ENCODE data around the gene ENOX2.

ENOX2 gene

DNA sequence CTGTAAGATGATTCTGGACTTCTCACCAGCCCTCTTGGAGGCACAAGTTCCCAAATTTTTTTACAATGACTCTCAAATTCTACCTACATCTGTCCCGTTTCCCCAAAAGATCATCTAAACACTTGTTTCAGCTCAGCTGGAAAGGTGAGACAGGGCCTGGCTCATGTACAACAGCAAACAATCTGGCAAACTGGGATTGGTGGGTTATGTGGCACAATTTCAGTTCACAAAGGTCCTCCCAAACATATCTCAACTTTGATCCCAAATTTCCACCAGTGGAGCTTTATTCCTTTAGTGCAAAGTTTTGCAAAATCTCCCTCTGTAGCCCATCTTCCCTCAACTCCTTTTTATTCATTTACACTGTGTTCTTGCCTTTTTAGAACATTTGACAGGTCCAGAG lies 207.1 kb downstream of the ENOX2 start:
- DNase-seq, result no peak

DNA sequence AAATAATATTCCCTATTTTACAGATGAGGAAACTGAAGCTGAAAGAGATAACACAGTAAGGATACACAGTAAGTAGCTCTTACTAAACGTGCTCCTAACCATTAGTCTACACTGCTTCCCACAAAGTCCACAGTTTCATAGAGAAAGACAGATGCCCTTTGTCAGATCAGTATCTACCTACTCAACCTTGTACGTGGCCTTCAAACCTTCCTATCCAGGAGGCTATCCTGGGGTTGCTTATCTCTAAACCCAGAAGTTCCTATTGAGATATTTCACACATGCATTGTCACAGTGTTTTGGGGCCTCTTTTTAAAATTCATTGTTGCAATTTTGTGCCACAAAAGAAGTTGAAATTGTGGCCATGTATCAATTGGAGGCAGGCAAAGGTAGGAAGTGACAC lies 208.0 kb downstream of the ENOX2 start:
- no peak for DNase-seq

DNA sequence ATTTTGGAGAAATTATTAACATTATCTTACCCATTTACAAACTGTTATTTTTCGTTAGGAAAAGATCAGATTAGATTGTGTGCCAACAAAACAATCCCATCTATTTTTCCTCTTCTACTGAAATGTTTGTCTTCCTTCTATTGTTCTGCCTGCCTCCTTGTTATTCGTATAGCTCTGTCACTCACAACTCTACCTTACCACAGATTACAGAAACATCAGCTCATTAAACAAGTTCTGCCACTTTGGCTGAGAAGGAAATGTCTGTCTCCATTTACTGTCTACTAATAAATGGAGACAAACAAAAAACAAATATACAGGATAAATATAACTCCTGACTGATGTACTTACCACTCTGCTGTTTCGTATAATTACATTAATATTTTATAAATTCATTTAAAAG lies 211.4 kb downstream of the ENOX2 start:
- DNase-seq, result no peak

DNA sequence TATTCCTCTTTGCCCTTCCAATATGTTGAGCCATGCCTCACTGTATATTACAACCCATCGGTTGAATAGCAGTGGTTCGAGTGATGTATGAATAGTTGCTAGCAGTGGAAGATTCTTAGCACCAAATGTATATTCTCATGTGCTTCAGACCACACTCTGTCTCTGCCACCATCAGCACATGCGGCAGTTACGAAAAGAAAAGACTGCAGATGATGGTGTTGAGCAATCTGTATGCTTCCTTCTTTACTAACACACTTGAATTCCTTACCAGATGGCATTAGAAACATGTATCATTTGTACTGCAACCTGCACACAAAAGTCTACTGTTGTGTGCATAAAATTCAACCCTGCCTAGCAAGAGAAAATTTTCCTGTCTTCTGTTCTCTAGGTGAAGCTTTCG lies 214.6 kb downstream of the ENOX2 start:
- no peak for DNase-seq

DNA sequence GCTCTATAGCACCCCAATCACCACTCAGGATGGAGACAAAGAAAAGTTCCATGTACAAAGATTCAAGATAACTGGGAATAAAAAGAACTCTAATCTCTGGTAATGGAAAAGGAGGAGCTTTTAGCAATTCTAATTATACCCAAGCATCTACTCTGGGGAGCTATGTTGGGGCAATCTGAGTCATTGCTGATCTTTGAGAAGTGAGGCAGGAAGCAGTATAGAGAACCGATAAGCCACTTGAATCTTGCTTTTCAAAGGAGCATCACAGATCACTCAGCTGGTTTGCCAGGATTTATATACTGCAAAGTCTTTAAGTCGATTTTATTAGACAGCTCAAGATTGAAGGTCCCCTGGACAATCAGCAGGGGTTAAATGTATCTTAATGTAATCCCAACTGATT lies 220.0 kb downstream of the ENOX2 start:
- no peak for DNase-seq

DNA sequence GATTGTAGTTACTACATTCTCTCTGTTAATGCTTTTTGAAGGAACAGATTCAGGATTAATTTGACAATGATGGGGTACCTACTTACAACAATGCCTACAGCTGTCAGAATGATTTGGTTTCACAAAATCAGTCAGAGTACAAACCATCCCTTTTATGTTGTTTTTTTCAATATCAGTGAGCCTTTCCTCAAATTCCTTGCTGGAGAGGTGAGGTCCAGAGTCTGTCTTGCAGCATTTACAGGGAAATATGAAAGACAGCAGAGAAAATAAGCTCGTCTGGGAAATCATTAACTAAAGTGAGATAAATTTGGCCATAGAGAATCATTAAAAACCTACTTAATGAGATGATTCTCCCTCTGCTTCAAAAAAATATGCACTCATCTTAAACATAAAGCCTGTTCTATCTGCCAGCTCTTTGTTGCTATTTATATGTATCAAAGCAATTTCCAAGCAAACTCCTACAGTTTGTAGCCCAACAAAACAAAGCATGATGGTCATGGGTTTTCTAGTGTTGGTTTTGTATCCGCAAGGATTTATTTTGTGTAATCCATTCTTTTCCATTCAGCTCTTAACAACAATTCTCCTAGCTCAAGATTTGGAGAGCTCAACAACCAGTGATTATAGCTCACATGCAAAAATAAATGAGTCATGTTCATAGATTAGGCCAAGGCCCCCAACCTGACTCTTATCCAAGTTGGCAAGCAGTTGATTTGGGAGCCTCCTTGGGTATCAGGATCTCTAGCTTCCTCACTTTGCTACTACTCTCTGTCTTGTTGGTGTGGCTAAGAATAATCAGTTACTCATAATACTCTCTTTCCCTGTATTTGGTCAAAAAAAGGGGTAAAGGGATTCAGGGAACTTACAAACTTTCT lies 222.6 kb downstream of the ENOX2 start:
- no peak for DNase-seq

DNA sequence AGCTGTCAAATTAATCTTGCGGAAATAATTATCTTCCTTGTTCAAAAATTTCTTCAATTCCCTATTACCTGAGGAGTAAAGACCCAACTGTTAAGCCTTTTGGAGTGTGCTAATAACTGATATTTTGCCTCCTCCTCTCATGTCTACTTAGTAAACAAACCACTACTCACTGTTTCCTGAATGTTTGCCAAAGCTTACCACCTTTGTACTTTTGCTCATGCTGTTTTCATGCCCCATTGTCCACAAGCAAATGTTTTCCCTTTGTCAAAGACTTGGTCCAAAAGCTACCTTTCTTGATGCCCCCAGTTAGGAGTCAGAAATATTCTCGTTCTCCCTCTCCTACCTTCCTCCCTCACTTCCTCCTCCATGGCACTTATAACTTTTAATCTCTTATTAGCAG lies 226.1 kb downstream of the ENOX2 start:
- DNase-seq, result no peak

DNA sequence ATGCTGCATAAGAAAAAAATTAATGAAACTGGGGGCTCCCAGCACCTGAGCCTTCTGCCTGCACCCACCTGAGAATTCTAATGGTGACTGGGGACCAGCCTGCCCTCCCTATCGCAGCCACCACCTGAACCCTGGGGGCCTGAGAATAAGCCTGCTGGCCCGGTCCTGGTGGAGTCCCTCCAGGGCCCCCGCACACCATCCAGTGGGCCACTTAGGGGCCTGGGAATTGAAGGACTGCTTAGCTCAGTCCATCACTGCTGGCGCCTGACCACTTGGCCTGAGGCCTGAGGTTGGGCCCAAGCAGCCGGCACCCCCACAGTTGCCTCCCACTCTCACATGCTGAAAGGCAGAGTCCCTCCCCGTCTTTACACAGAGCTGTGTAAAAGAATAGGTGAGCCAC lies 230.8 kb downstream of the ENOX2 start:
- no peak for DNase-seq

DNA sequence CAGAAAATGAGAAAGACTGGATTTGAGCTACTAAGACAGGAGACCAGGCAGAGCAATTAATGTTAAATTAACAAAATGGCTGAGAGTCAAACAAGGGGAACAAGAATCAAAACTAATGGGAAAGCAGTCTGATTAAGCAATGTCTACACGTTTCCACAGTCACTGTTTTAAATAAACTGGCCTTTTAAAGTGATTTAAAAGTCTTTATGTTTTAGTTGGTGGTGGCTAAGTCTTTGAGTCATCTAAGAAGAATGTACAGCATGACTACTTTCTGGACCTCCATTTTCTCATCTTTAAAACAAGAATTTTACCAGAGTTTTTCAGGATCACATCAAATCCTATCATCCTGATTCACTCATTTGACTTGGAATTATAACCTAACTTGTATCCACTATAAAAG lies 233.8 kb downstream of the ENOX2 start:
- DNase-seq, result no peak

DNA sequence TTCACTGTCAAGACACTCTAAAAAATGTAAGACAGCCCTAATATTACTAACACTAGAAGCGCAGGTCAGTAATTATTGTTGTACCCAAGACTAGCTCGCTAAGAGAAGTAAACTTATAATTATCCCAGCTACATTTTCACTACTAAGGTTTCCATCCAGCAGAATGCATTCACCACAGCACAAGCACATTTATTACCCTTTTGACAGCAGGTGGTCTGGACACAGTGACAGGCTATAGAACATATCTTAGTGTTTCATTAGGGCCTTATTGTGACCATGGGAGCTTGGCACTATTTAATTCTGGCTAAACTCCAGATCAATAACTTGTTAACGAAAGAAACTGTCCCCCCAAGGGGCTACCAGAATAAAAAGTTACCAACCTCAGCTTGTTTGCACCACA lies 237.7 kb downstream of the ENOX2 start:
- DNase-seq, result no peak

DNA sequence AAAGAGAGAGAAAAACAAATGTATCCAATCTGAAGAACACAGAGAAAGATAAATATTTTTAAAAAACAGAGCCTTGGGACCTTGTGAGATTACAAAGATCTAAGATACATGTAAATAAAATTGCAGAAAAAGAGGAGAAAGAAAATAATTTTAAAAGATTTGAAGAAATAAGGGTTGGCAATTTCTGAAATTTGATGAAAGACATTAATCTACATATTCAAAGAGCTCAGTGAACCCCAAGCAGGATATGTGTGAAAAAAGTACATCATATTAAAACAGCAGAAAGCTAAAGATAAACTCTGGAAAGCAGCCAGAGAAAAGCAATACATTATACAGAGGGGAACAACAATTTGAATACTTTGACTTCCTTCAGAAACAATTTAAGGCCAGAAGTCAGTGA lies 244.7 kb downstream of the ENOX2 start:
- no peak for DNase-seq

DNA sequence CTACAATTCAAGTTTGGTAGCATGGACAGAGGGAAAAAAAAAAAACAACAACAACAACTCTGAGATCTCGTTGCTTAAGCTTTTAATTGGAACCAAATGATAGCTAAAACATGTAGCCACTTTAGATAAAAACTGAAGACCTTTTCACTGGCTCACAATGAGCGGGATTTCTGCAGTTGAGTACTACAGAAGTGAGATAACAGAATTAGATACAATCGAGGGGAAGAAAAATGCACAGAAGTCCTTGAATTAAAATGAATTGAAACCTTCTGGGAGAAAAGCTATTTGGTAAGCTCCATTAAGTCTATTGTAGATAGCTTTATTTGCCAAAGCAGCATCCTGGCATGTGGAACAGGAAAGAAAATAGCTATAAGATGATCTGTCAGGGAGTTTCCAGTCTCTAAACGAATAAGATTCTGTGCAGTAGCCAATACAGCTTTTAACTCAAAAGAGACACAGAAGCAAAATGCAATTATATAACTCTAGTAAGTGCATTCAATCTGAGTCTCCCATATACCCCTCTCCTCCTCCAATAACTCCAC lies 248.5 kb downstream of the ENOX2 start:
- DNase-seq, result no peak

DNA sequence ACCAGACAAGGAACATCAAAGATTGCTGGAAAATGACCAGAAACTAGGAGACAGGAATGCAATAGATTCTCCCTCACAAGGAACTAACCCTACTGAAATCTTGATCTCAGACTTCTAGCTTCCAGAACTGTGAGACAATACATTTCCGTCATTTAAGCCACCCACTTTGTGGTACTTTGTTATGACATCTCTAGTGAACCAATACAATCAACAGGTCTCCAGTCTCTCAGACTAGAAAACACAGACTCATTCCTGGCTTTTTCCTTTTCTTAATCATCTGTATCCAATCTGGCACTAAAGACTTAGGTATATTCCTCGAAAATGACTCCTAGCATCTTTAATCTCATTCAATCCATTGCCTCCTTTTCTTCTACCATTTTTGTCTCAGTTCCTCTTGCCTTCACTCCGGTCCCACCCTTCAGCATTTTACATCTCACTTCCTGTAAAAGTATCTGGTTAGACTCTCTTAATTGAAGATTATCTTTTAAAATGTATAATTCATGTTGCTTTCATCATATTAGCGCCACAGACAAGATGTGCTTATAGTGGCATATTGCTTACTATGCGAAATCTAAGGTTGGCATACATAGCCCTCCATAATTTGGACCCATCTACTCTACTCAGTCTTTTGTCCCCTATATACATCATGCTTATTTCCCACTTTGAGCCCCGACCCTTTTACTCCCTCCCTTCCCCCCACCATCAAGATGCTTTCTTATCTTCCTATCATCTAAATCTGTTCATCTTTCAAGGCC lies 250.0 kb downstream of the ENOX2 start:
- no peak for DNase-seq

DNA sequence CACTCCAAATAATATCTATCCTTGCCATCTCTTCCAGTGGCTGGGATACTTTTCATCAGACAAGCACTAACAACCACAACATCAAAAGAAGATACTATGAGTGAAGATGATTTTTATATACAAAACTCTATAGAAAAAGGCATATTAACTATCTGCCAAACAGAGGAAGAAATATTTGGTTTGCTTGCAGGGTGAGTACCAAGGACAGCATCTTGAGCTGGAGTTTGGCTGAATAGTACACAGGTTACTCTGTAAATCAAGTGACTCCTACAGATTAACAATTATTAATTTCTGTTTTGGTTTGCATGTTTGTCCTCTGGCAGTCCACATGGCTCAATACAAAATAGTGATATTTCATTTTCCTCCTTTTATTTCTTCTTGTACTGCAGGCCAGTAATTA lies 253.3 kb downstream of the ENOX2 start:
- DNase-seq, result no peak

DNA sequence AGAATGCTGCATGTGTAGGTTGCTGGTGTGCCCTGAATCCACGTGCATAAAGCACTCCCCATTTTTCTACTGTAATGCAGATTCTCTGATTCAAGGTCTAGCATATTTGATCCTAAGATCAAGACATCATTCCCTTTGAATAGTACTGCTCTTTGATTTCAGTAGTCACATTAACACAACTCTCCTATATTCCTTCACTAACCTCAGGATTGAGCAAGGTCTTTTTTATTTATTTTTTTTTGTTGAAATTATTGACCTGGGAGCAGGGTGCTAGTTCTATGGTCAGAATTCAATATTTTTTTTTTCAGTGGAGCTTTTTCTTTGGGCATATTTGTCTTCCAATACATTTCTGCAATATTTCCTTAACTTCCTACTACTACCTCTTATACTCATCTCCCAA lies 255.5 kb downstream of the ENOX2 start:
- no peak for DNase-seq

DNA sequence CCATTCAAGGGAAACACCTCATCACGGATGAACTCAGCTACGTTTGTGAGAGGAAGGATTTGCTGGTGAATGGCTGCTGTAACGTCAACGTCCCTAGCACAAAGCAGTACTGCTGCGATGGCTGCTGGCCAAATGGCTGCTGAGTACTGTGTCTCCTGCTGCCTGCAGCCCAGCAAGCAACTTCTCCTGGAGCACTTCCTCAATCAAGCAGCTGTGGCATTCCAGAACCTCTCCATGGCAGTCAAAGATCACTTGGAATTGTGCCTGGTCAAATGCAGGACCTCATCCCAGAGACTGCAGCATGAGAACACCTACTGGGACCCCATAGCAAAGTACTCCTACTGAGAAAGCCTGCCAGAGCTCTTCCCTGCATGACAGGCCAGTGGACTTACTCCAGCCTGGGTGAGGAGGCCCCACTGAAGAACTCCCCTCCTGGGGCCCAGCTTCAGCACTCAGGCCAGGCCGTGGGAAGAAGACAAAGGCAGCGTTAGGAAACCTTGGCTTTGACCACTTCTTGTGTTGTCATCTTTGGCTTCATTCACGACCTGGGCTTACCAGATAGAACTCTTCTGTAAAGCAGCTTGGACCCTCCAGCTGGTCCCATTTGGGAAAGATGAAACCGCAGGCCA lies 256.9 kb downstream of the ENOX2 start:
- no peak for DNase-seq

DNA sequence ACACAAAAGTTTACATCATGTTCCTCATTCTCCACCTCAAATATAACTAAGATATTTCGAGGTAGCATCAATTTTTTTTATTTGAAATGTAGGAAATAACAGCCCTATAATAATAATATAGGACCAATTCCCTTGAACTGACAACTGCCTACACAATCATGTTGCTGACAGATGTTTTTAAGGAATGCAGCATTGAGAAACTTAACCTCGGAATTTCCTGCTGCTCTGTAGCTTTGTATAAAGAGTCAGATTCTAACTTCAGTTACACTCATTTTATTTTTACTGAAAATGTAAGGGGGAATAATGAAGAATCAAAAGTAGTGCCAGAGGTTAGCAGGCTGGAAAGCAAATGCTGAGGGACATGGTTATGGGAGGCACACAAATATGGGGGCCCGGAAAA lies 265.4 kb downstream of the ENOX2 start:
- no peak for DNase-seq

DNA sequence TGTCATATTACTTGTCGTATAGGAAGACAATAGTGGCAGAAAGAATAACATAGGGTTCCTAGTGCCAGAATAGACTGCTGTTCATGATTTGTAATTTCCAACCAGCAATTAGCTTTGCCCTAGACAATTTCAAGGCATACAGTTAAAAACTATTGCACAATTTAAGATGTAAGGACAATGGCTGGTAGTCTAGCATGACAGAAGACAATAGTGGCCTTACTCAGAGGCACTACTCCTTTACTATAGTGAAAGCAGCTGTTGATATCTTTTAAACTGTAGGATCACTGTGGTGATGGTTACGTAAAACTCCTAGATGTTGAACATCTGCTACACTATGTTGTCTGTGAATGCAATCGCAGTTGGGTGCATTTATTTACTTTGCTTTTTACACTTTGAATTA lies 266.7 kb downstream of the ENOX2 start:
- no peak for DNase-seq

DNA sequence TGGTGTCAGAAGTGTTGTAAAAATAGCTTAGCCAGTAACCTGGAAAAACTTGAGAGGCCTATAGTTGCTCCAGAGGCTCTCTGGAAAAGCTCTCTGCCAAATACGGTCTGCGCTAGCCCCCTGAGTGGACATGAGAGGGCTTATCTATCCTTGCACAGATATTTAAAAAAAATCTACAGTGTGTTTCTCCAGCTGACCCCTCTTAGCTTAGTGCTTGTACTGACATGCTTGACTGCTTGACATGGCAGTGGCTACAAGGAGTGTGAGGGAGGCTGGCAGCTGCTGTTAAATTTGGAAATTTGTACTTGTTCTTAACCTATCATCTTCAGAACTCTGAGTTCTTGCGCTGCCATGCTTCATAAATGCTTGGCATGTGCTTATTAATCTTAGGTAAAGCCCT lies 272.0 kb downstream of the ENOX2 start:
- DNase-seq, result no peak

DNA sequence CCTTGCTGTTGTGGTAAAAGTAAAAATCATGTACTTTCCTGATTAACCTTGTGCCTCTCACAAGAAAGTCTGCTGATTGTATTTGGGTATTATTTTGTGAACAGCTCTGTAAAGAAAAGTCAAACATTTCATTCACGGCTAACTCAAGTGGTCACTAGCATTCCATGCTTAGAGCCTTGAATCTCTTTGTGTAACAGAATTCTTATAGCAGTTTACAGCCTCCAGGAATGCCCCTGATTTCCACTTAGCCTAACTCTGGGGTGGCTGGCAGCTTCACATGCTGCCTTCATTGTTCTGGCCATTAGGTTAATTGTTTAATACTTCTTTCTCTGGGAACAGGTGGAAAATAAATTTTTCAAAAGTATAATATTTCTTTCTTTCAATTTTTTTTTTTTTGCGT lies 274.5 kb downstream of the ENOX2 start:
- no peak for DNase-seq

DNA sequence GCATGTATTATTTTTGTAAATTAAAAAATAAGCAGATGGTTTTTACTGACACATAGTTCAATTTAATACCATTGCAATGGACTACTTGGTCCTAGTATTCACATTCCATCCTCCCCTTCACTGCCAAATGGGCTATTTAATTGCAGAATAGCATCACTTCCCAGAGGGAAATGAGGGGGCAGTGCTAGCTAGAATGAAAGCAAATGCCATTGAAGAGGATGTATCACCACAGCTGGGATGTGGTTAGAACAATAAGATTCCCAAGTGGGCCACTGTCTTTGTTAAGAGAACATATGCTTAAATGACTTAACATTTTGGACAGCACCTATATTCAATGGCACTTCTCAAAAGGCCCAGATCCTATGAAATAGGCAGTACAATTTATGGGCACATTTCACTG lies 276.5 kb downstream of the ENOX2 start:
- no peak for DNase-seq

DNA sequence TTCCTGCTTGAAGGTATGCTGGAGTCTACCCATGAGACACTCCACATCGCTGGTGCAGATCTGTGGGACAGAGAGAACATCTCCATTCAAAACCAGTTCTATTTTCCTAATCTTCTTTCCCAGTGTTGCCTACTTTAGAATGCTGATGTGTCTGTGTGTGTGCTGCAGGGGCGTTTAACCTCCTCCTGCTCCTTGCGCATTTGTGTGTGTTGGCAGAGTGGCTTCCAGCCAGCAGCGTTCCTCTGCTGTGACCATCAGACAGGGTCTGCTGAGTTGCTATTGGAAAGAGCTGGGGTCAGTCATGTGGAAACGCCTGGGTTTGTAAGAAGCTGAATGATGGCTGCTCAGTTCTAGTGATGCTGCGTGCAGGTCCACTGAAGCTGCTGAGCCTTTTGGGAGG lies 277.6 kb downstream of the ENOX2 start:
- DNase-seq, result no peak

DNA sequence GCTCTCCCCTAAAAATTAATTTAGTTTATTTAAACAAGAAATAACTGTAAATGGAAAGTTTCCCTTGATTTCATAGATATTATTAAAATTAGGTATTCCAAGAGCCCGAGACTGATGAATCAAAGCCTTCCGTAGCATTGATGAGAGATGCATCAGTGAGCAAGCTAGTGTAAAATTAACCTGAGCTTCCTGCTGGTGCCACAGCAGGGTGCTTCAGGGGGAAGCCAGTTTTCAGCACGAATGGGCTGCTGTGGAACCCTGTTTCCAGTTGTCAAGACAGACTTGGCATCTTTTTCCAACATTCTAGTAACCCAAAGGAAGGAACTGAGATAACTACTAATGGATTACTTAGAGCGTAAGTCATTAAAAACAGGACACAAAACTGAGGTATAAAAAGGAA lies 279.5 kb downstream of the ENOX2 start:
- DNase-seq, result no peak

DNA sequence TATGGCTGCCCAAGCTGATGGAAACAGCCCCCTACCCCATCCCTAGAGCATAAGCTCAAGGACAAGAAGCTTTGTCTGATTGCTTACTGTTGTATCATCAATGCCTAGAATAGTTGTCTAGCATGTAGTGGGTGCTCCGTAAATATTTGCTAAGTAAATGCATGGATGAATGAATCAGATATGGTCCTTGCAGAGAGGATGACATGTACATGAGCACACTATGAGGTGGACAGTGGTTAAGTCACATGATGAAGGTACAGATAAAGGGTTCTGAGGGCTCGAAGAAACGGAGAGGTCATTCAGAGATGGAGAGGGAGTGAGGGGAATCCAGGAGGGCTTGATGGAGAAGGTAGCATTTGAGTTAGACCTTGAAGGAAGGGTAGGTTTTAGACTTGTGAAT lies 287.1 kb downstream of the ENOX2 start:
- DNase-seq, result no peak

Measured in activated CD4-positive, alpha-beta T cell treated with anti-CD3 and anti-CD28 coated beads for 1 hour (primary cell).